ENCODE data around the gene CDH13. TPM values are rescaled to one million over a fixed set of nuclear protein-coding genes. Genes with fewer than 3 reads are reported as not detected.

CDH13 gene
- total and polyA plus RNA-seq, 2 of the 8 experiments (the other 6 are each of a cell fraction or from before 2014, with no cell fraction given) = 2.3 to 2.4 TPM

GRCh38 chr16:83714286-83714685 is 1087.5 kb downstream of the CDH13 start:
- Histone ChIP-seq H3K18ac (ENCODE audit: extremely low read depth, low read length) (no peak overlapping the region), H3K79me1 (ENCODE audit: low read depth, low read length) (no peaks in the 10 kb centered on the region), H4K20me1 (replicated peaks in 1 of 2; ENCODE audit: control insufficient read depth in 1 of 2, insufficient read depth in 2 of 2, low read length in 2 of 2) (no peaks in the 10 kb centered on the region), H3K4me2 (ENCODE audit: insufficient read depth in 1 of 2, low read depth in 2 of 2, low read length in 2 of 2) (no peak overlapping the region), H3K4ac (replicated peaks; ENCODE audit: insufficient read length, low read depth, low read length) (no peak overlapping the region), H3K56ac (replicated peaks; ENCODE audit: insufficient read length, low read depth, low read length) (no peak overlapping the region), H3K23ac (ENCODE audit: insufficient read length) (no peak overlapping the region), H2BK20ac (ENCODE audit: low read length) (no peak overlapping the region), H2AFZ (ENCODE audit: low read length) (no peak overlapping the region), H4K8ac (ENCODE audit: extremely low read depth, insufficient read depth, low read length) (no peak overlapping the region), H2BK12ac (ENCODE audit: low read depth, low read length) (no peak overlapping the region), H3K36me3 (ENCODE audit: control insufficient read depth in 2 of 4, insufficient read depth in 4 of 4, low read length in 3 of 4) (no peaks in the 10 kb centered on the region), H2BK120ac (replicated peaks; ENCODE audit: low read depth, low read length) (no peak overlapping the region), H3K27me3 (replicated peaks in 1 of 4; ENCODE audit: control insufficient read depth in 3 of 4, extremely low read depth in 1 of 4, insufficient read depth in 3 of 4, low read length in 3 of 4) (no peaks in the 10 kb centered on the region), H2BK5ac (ENCODE audit: low read depth, low read length) (no peak overlapping the region), H3K4me1 (replicated peaks in 1 of 4; ENCODE audit: control insufficient read depth in 3 of 4, insufficient read depth in 4 of 4, low read length in 3 of 4) (0 out of 7 replicates have a peak, but pooled peaks cover 0 to 6% (median 0%) of the 10 kb centered on the region in 4 experiments), H3K9ac (replicated peaks in 1 of 4; ENCODE audit: extremely low read depth in 1 of 4, low read depth in 3 of 4, low read length in 3 of 4) (no peak overlapping the region), H3K27ac (ENCODE audit: low read depth, low read length) (no peak overlapping the region), H3K79me2 (ENCODE audit: control insufficient read depth in 1 of 2, insufficient read depth in 2 of 2, low read length in 2 of 2) (no peaks in the 10 kb centered on the region), H3K4me3 (ENCODE audit: extremely low read depth in 1 of 4, insufficient read depth in 2 of 4, low read depth in 3 of 4, low read length in 4 of 4) (no peak overlapping the region), H2BK15ac (ENCODE audit: low read length) (no peak overlapping the region), H3K23me2 (ENCODE audit: low read depth, low read length) (no peaks in the 10 kb centered on the region), H2AK5ac (ENCODE audit: low read depth, low read length) (no peak overlapping the region), H3K14ac (ENCODE audit: insufficient read length) (no peak overlapping the region), H4K5ac (ENCODE audit: insufficient read length, low read depth, low read length) (no peak overlapping the region), H4K91ac (replicated peaks; ENCODE audit: insufficient read length, low read length) (no peak overlapping the region), H3K9me3 (ENCODE audit: insufficient read depth in 2 of 2, low read depth in 1 of 2, low read length in 1 of 2) (no peaks in the 10 kb centered on the region)
- ChIA-PET POLR2A (ENCODE audit: partially characterized antibody) (interaction anchor here (0.9 kb wide), 1 partner anchor 100 kb away, joined by 3 read pairs; no protein-coding TSS in a partner anchor), CTCF (ENCODE audit: partially characterized antibody) (interaction anchor here (0.6 to 2.0 kb wide), 8 partner anchors 11 to 312 kb away, joined by 3 to 7 read pairs (median 4); no protein-coding TSS in a partner anchor)
- WGBS, 2 experiments (ENCODE audit: extremely low coverage in 1 of 2, insufficient coverage in 1 of 2, insufficient read length in 1 of 2, insufficient replicate concordance in 2 of 2, low coverage in 1 of 2, low lambda C conversion rate in 2 of 2, missing lambda C conversion rate in 1 of 2) = 89% methylated on average over 4 of the region's 4 CpGs; no CpG with 5 or more reads in 1 of the 2 experiments
- no peak for TF ChIP-seq MAX (IDR thresholded peaks at IDR 0.05)
- no peak for TF ChIP-seq CEBPB (IDR thresholded peaks at IDR 0.05; ENCODE audit: low read depth, low read length)
- no peak for TF ChIP-seq MAFK (IDR thresholded peaks at IDR 0.05; ENCODE audit: low read depth, low read length)
- DNase-seq (ENCODE audit: low read depth in 1 of 2, low spot score in 2 of 2) (no peak), FAIRE-seq (no peak)
